Activated CD4-positive, alpha-beta T cell treated with anti-CD3 and anti-CD28 coated beads, Interleukin-2, amount 50 U/mL, for 24 hours (primary cell): ENCODE results near the gene HNRNPK.

Source experiments
- DNase-seq, 2 donors: peaks; one replicate each; pipeline ENCODE4 v3.0.0-alpha.2; 2020; ENCODE audit warnings: low read depth in 1 of 2, low spot score in 1 of 2

HNRNPK gene

GRCh38 chr9:83979812-83980394, at the start of gene HNRNPK:
HNRNPK (minus strand) TSS chr9:83980215; CDS start chr9:83978252, 1,963 bp downstream.
- DNase-seq: peak; percentile 99

GRCh38 chr9:84027201-84027600, 47.2 kb upstream of the HNRNPK start:
- no peak for DNase-seq

- no peak for DNase-seq
Observed at GRCh38 chr9:84024041-84024575, 44.1 kb upstream of the HNRNPK start.

- no peak for DNase-seq
Observed at GRCh38 chr9:84007662-84008061, 27.6 kb upstream of the HNRNPK start.

GRCh38 chr9:84003246-84003645, 23.2 kb upstream of the HNRNPK start:
- DNase-seq: no peak

- DNase-seq: no peak
Observed at GRCh38 chr9:84002344-84002743, 22.3 kb upstream of the HNRNPK start.

- DNase-seq: no peak
Observed at GRCh38 chr9:84001621-84002020, 21.6 kb upstream of the HNRNPK start.

- no peak for DNase-seq
Observed at GRCh38 chr9:84000186-84000585, 20.2 kb upstream of the HNRNPK start.

- DNase-seq: no peak
Observed at GRCh38 chr9:83999141-83999918, 19.3 kb upstream of the HNRNPK start.

- DNase-seq: no peak
Observed at GRCh38 chr9:83996126-83996525, 16.1 kb upstream of the HNRNPK start.

- DNase-seq: no peak
Observed at GRCh38 chr9:83992901-83993300, 12.9 kb upstream of the HNRNPK start.

- DNase-seq: no peak
Observed at GRCh38 chr9:83992407-83992806, 12.4 kb upstream of the HNRNPK start.

- DNase-seq: no peak
Observed at GRCh38 chr9:83991355-83991754, 11.3 kb upstream of the HNRNPK start.

GRCh38 chr9:83988411-83988810, 8.4 kb upstream of the HNRNPK start:
- no peak for DNase-seq

- DNase-seq: no peak
Observed at GRCh38 chr9:83987402-83987791, 7.4 kb upstream of the HNRNPK start.

- DNase-seq: no peak
Observed at GRCh38 chr9:83986765-83987401, 6.9 kb upstream of the HNRNPK start.

- DNase-seq: no peak
Observed at GRCh38 chr9:83986195-83986594, 6.2 kb upstream of the HNRNPK start.

- DNase-seq: peak in 1 of 2 donors; percentile 37
Observed at GRCh38 chr9:83981126-83981871, 1.3 kb upstream of the HNRNPK start.

GRCh38 chr9:83980395-83981125, 545 bp upstream of the HNRNPK start, which contains the start of gene RMI1:
RMI1 (plus strand) TSS chr9:83980805; CDS start chr9:84000987, 20,182 bp downstream.
- DNase-seq: peak; percentile 98 to 100

- peak; percentile 72 to 83 for DNase-seq
Observed at GRCh38 chr9:83978992-83979811, 813 bp downstream of the HNRNPK start.
